ENCODE data around the gene DMBT1. TPM values are rescaled to one million over a fixed set of nuclear protein-coding genes. Genes with fewer than 3 reads are reported as not detected.

DMBT1 gene
- total and polyA plus RNA-seq, 2 donors (not counting 1 experiment from before 2014, with no cell fraction given) = not detected

GRCh38 chr10:122692744-122693143 lies 132.2 kb downstream of the DMBT1 start:
- TF ChIP-seq EZH2 (IDR thresholded peaks at IDR 0.05; ENCODE audit: borderline replicate concordance, insufficient read depth, low read depth, low read length, poor library complexity, severe bottlenecking) = no peak
- no peak for TF ChIP-seq CTCF (IDR thresholded peaks at IDR 0.05)
- no peak for ATAC-seq (ENCODE audit: low read depth)

More at GRCh38 chr10:122692744-122693143, 132.2 kb downstream of the DMBT1 start:
- Mint-ChIP-seq H3K4me1 (no peaks in the 10 kb centered on the region), H3K27me3 (peaks cover 13% of the 10 kb centered on the region), H3K27ac (no peak overlapping the region), H3K4me3 (no peak overlapping the region), H3K9me3 (ENCODE audit: insufficient read depth) (no peaks in the 10 kb centered on the region)
- Histone ChIP-seq H3K79me2 (ENCODE audit: control insufficient read depth, insufficient read depth, low read length) (no peaks in the 10 kb centered on the region), H4K20me1 (ENCODE audit: control insufficient read depth, insufficient read depth, low read length, poor library complexity, severe bottlenecking) (no peaks in the 10 kb centered on the region), H3K4me1 (ENCODE audit: control insufficient read depth in 2 of 2, insufficient read depth in 2 of 2, low read length in 2 of 2) (no peaks in the 10 kb centered on the region), H3K9me3 (ENCODE audit: control extremely low read depth in 1 of 3, control insufficient read depth in 2 of 3, insufficient read depth in 1 of 3, low read length in 2 of 3) (peaks cover 0 to 2% (median 0%) of the 10 kb centered on the region in 3 donors), H2AFZ (ENCODE audit: insufficient read depth, low read depth, low read length, poor library complexity, severe bottlenecking) (no peak overlapping the region), H3K36me3 (replicated peaks in 1 of 2; ENCODE audit: control extremely low read depth in 1 of 2, control insufficient read depth in 1 of 2, extremely low read depth in 1 of 2, insufficient read depth in 2 of 2, low read length in 1 of 2) (no peaks in the 10 kb centered on the region), H3K9ac (ENCODE audit: low read length) (no peak overlapping the region), H3K27me3 (replicated peaks in 1 of 4; ENCODE audit: control extremely low read depth in 1 of 4, control insufficient read depth in 3 of 4, insufficient read depth in 4 of 4, low read length in 3 of 4) (peaks cover 0 to 3% (median 1%) of the 10 kb centered on the region in 4 experiments), H3K4me2 (replicated peaks; ENCODE audit: low read depth, low read length, poor library complexity, severe bottlenecking) (no peak overlapping the region), H3K27ac (ENCODE audit: low read length in 2 of 2) (no peak overlapping the region), H3K4me3 (ENCODE audit: control extremely low read depth in 1 of 5, extremely low read depth in 1 of 5, insufficient read depth in 1 of 5, low read depth in 2 of 5, low read length in 4 of 5) (no peak overlapping the region)
- 88% methylated on average over 3 of the region's 5 CpGs for WGBS (ENCODE audit: insufficient coverage)
- no peak for DNase-seq
- POLR2A ChIA-PET = no interaction called here
- intact Hi-C loops (cut with micrococcal nuclease) = no loop called here
- CTCF ChIA-PET = no interaction called here

Other genes starting within 250 kb of the DMBT1 start
- gene PLEKHA1, start 186.0 kb upstream of the DMBT1 start, total RNA-seq = 28.5 and 34.0 TPM in 2 replicates
- gene PLEKHA1, start 186.0 kb upstream of the DMBT1 start, polyA plus RNA-seq = 9.0 and 21.7 TPM in 2 replicates
- gene ARMS2, start 106.1 kb upstream of the DMBT1 start, total RNA-seq = not detected in 2 replicates
- gene ARMS2, start 106.1 kb upstream of the DMBT1 start, polyA plus RNA-seq = not detected in 2 replicates
- gene HTRA1, start 99.2 kb upstream of the DMBT1 start, total RNA-seq = not detected in 2 replicates
- gene HTRA1, start 99.2 kb upstream of the DMBT1 start, polyA plus RNA-seq = not detected in 2 replicates
- gene C10orf120, start 139.1 kb downstream of the DMBT1 start, total RNA-seq = not detected in 2 replicates
- gene C10orf120, start 139.1 kb downstream of the DMBT1 start, polyA plus RNA-seq = not detected in 2 replicates

Data from B cell (primary cell).